MCF 10A (cell line): ENCODE results near the gene ZG16. TPM values are rescaled to one million over a fixed set of nuclear protein-coding genes. Genes with fewer than 3 reads are reported as not detected.
"Not testable (repeated sequence)": the region's sequence is repeated elsewhere in the genome, so short reads cannot be mapped to it uniquely, and the experiment has no call there.

Experiments
- Bru-seq: library from RNA; stranded (reverse); fragments of 400-500 nt; gene quantifications from one replicate; lab custom pipeline; 2021; lab: Mats Ljungman, UMichigan
- BruChase-seq, 2 experiments: library from RNA; stranded (reverse); fragments of 400-500 nt; gene quantifications; one replicate each; lab custom pipeline; 2021; lab: Mats Ljungman, UMichigan
- BruUV-seq: library from RNA; stranded (reverse); fragments of 400-500 nt; replicated peaks from 2 replicates; lab custom pipeline; 2021; lab: Mats Ljungman, UMichigan
- CTCF ChIA-PET: fragments of 300-600 bp; sonication (Branson Sonifier 250); formaldehyde crosslinking; extraction: SDS; loops from one replicate; lab custom pipeline; 2021; ENCODE audit warnings: antibody characterized with exemption, inconsistent platforms; lab: Yijun Ruan, JAX
- POLR2A ChIA-PET: fragments of 300-600, 350-650 bp; sonication (Branson Sonifier 250); formaldehyde crosslinking; extraction: SDS; loops from one replicate; lab custom pipeline; 2020; ENCODE audit warnings: antibody characterized with exemption, inconsistent platforms; lab: Yijun Ruan, JAX
- DNase-seq: peaks from one replicate; pipeline ENCODE4 v3.0.0-alpha.2; 2018; ENCODE audit not compliant: unreplicated experiment
- H3K27ac Mint-ChIP-seq: one replicate; pipeline ENCODE4 v1.8.0; 2022; ENCODE audit warnings: mild to moderate bottlenecking, low read depth, mixed read lengths; ENCODE audit not compliant: unreplicated experiment
- H3K27me3 Mint-ChIP-seq: one replicate; pipeline ENCODE4 v1.8.0; 2022; ENCODE audit warnings: mixed read lengths; ENCODE audit not compliant: insufficient read depth, unreplicated experiment
- H3K36me3 Mint-ChIP-seq: one replicate; pipeline ENCODE4 v1.8.0; 2022; ENCODE audit warnings: mild to moderate bottlenecking, moderate library complexity, mixed read lengths; ENCODE audit not compliant: insufficient read depth, unreplicated experiment
- H3K4me1 Mint-ChIP-seq: one replicate; pipeline ENCODE4 v1.8.0; 2022; ENCODE audit warnings: mixed read lengths; ENCODE audit not compliant: insufficient read depth, unreplicated experiment
- H3K4me3 Mint-ChIP-seq: one replicate; pipeline ENCODE4 v1.8.0; 2022; ENCODE audit warnings: mild to moderate bottlenecking, moderate library complexity, mixed read lengths; ENCODE audit not compliant: unreplicated experiment
- H3K9me3 Mint-ChIP-seq: one replicate; pipeline ENCODE4 v1.8.0; 2022; ENCODE audit warnings: mixed read lengths; ENCODE audit not compliant: unreplicated experiment
- CTCF ChIP-seq: fragments of 200-600 bp; IDR thresholded peaks from one replicate; pipeline ENCODE4 v1.8.0; 2022; ENCODE audit warnings: antibody characterized with exemption, mild to moderate bottlenecking; ENCODE audit not compliant: unreplicated experiment
- intact Hi-C: fragments of 100-400 bp; cut with micrococcal nuclease; formaldehyde crosslinking; loops from 2 replicates; pipeline ENCODE4 v1.14.1; 2022
- long read RNA-seq: library from polyadenylated mRNA; stranded (forward); transcript quantifications from one replicate; pipeline ENCODE4 v2.0.0, GENCODE V29; 2022
- total RNA-seq: library from RNA; stranded (reverse); gene quantifications from 2 replicates; pipeline ENCODE4 v1.2.3, GENCODE V29; 2022

Gene ZG16
- not detected in 2 replicates for total RNA-seq
- Bru-seq, nascent RNA: not detected
- not detected for BruChase-seq, experiment 1, labeled RNA remaining after a 6-hour chase
- BruChase-seq, experiment 2, labeled RNA remaining after a 2-hour chase: not detected
- long read RNA-seq: 0 reads

GRCh38 chr16:29777576-29778350 is at the start of gene ZG16:
Gene ZG16 (plus strand): TSS chr16:29778256. CDS start chr16:29779267, 1,011 bp downstream.
- ChIA-PET POLR2A (interaction anchor here (0.7 kb wide), 1 partner anchor 133 kb away, joined by 3 read pairs; no protein-coding TSS in a partner anchor), CTCF (interaction anchor here (0.6 to 1.0 kb wide), 3 partner anchors 12 to 236 kb away, joined by 3 to 4 read pairs (median 3); partner anchors contain the start of gene KIF22)
- no peaks in the 10 kb centered on the region for H3K9me3 Mint-ChIP-seq
- no peak within 1 kb of the TSS for H3K4me3 Mint-ChIP-seq
- no peak within 1 kb of the TSS for H3K27ac Mint-ChIP-seq
- no peaks in the 10 kb centered on the region for H3K27me3 Mint-ChIP-seq
- intact Hi-C loops: no loop called here
- no peaks in the 10 kb centered on the region for H3K36me3 Mint-ChIP-seq
- no peak for DNase-seq
- no peak for TF ChIP-seq CTCF
- BruUV-seq: no TSS peak
- H3K4me1 Mint-ChIP-seq: peaks cover 16% of the 10 kb centered on the region

- POLR2A ChIA-PET: interaction anchor here (0.7 to 0.8 kb wide), 2 partner anchors 25 to 29 kb away, joined by 3 to 4 read pairs; no protein-coding TSS in a partner anchor
- intact Hi-C loops: no loop called here
These were observed 48.9 kb upstream of the ZG16 start for GRCh38 chr16:29729116-29729521.

GRCh38 chr16:29730649-29731048 is 47.4 kb upstream of the ZG16 start:
- TF ChIP-seq CTCF: no peak
- ChIA-PET POLR2A (no interaction called here), CTCF (interaction anchor here (1.1 to 1.3 kb wide), 3 partner anchors 14 to 60 kb away, joined by 3 to 6 read pairs (median 4); partner anchors contain the start of genes KIF22 and QPRT)
- peaks cover 6% of the 10 kb centered on the region for H3K4me1 Mint-ChIP-seq
- no TSS peak for BruUV-seq
- H3K27me3 Mint-ChIP-seq: peaks cover 46% of the 10 kb centered on the region
- no peak overlapping the region for H3K4me3 Mint-ChIP-seq
- no peaks in the 10 kb centered on the region for H3K9me3 Mint-ChIP-seq
- no peak for DNase-seq
- no peaks in the 10 kb centered on the region for H3K36me3 Mint-ChIP-seq
- intact Hi-C loops: no loop called here
- no peak overlapping the region for H3K27ac Mint-ChIP-seq

More at GRCh38 chr16:29729116-29729521, 48.9 kb upstream of the ZG16 start:
- BruUV-seq: no TSS peak
- Mint-ChIP-seq H3K27me3 (peaks cover 33% of the 10 kb centered on the region), H3K9me3 (no peaks in the 10 kb centered on the region), H3K4me1 (peaks cover 6% of the 10 kb centered on the region), H3K36me3 (no peaks in the 10 kb centered on the region), H3K27ac (no peak overlapping the region), H3K4me3 (peak overlapping the region; percentile 28)
- CTCF ChIA-PET: interaction anchor here (0.8 to 3.2 kb wide), 11 partner anchors 9 to 219 kb away, joined by 3 to 15 read pairs (median 5); partner anchors contain the start of gene QPRT
- peak; percentile 68 for DNase-seq
- TF ChIP-seq CTCF: peak; percentile 53

- BruUV-seq, H3K36me3 Mint-ChIP-seq, H3K27ac Mint-ChIP-seq, intact Hi-C loops, H3K9me3 Mint-ChIP-seq, H3K4me1 Mint-ChIP-seq, H3K4me3 Mint-ChIP-seq, DNase-seq: not testable (repeated sequence)
- CTCF ChIA-PET: interaction anchor here (0.6 to 1.1 kb wide), 3 partner anchors 58 to 887 kb away, joined by 3 read pairs; partner anchors contain the start of gene KIF22
- POLR2A ChIA-PET: interaction anchor here (1.4 kb wide), 1 partner anchor 58 kb away, joined by 3 read pairs; the partner anchor contains the start of gene KIF22
- H3K27me3 Mint-ChIP-seq: peaks cover 57% of the 10 kb centered on the region
These were observed 46.1 kb upstream of the ZG16 start for GRCh38 chr16:29731768-29732601.
